ENCODE data around the gene NR5A2.
"Not testable (repeated sequence)": the region's sequence is repeated elsewhere in the genome, so short reads cannot be mapped to it uniquely, and the experiment has no call there.

NR5A2 gene

GRCh38 chr1:200165493-200166220, 138.1 kb downstream of the NR5A2 start:
- DNase-seq (ENCODE audit: low read depth): no peak

DNA sequence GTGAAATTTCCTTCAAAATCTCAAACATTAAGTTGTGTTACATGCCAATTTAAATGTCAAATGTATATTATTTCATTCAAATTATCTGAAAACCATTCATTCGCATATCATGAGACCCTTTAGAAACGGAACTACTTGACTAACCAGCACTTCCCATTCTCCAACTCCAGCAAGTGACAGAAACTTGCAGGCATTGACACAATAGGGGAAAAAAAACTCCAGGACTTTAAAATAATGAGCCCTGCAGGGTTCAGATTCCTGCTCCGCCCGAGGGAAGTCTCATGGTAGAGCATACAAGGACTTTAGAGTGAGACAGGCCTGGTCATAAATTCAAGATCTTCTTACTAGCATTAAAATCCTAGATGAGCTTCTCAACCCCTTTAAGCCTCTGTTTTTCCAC, 138.9 kb downstream of the NR5A2 start:
- DNase-seq (ENCODE audit: low read depth): no peak

DNA sequence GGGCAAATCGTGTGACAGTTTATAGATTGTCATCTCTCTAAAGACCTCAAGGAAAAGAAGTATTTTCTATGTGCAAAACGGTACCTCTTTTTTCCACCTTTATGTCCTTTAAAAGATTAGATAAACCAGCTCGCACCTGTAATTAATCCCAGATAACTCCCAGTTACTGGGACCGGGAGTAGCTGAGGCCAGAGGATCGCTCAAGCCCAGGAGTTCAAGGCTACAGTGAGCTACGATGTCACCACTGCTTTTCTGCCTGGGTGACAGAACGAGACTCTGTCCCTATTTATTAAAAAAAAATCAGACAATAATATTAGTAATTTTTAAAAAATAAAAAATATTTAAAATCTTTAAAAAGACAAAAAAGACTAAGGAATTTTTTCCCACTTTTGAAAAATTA, 141.4 kb downstream of the NR5A2 start:
- DNase-seq (ENCODE audit: low read depth): no peak

- DNase-seq (ENCODE audit: low read depth): peak; percentile 63
Measured at GRCh38 chr1:200172311-200172710, 144.8 kb downstream of the NR5A2 start.

DNA sequence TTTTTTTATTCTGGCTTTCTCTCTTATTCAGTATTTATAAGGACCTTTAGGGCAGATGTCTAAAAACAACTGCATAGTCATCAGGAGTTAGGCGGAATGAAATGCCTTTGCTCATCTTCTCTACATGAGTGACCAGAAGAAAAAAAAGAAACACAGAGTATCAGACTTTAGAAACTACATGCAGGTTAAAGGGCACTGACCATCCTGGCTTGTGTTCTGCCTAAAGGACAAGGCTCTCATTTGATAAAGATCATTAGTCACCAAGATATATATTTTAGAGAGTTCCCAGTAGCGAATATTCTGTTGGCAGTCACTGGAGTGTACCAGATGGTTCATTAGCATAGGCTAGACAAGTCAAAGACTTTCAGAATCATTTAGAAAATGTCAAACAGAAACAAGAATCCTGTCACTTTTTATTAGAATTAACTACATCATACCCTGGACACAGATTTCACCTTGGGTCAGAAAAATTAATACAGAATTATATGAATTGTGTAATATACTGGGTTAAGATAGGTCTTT, 145.6 kb downstream of the NR5A2 start:
- no peak for DNase-seq (ENCODE audit: low read depth)

DNA sequence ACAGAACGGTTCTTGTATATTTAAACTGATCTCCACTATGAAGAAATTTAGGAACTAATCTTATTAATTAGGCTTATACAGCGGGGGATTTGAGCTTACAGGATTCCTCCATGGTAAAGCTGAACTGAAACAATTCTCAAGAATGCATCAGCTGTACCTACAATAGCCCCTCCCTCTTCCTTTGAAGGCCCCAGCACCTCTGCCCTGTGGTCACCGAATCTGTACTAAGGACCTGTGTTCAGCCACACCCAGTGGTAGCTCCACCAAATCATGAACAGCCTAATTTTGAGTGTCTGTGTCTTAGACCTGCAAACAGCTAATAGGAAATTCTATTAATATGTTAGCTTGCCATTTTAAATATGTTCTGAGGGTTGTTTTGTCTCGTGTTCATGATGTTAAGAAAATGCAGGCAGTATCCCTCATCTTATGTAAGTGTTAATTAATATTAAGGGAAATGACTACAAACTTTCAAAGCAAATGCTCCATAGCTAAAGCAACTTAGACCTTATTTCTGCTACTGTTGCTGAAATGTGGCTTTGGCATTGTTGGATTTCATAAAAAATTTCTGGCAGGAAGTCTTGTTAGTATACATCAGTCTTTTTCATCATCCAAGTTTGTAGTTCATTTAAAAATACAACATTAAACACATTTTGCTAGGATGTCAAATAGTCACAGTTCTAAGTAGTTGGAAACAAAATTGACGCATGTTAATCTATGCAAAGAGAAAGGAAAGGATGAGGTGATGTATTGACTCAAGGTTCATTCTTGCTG, 147.2 kb downstream of the NR5A2 start:
- no peak for DNase-seq (ENCODE audit: low read depth)

- DNase-seq (ENCODE audit: low read depth): no peak
Measured at GRCh38 chr1:200176181-200176580, 148.7 kb downstream of the NR5A2 start.

DNA sequence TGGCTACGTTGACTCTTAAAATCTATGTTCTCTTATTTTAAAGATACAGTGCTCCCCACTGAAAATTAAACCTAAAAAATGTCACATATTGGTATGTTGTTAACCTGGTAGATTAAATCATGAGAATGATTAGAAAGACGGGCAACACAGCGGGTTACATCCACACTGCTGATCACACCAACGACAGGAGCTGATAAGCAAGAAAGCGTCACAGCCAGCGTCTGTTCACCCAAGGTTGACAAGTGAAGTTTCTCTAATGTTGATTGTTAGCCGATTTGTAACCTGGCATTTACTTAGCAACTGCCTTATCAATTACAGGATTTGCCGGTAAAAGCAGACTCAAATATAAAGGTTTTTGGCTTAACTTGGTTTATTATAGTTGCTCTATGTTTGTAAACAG, 149.3 kb downstream of the NR5A2 start:
- no peak for DNase-seq (ENCODE audit: low read depth)

GRCh38 chr1:200178340-200178739, 150.8 kb downstream of the NR5A2 start:
- no peak for DNase-seq (ENCODE audit: low read depth)

DNA sequence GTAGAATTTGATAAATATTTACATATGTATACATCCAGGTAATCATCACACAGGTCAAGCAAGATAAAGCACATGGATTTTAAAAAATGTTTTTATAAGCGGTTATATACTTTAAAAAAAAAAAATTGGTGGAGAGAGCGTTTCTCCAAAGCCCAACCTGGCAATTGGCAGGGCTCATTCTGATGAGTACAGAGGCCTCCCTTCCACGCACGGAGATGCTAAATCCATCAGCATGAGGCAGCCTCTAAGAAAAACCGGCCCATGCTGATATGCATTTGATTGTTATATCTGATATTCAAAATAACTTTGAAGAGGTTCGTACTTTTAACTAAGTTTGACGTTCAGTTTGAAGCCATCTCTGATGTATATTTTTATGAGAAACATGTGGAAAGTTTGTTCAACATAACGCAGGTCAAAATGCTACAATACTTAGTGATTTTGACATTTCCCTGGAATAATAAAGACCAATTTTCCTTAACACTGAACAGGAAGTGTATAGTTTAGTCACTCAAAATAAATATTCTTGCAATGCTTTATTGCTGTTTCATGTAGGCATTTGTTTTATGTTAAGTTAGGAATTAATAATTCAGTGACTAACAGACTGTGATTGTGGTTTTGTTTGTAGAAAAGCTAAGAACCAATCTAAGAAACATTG, 151.7 kb downstream of the NR5A2 start:
- no peak for DNase-seq (ENCODE audit: low read depth)

DNA sequence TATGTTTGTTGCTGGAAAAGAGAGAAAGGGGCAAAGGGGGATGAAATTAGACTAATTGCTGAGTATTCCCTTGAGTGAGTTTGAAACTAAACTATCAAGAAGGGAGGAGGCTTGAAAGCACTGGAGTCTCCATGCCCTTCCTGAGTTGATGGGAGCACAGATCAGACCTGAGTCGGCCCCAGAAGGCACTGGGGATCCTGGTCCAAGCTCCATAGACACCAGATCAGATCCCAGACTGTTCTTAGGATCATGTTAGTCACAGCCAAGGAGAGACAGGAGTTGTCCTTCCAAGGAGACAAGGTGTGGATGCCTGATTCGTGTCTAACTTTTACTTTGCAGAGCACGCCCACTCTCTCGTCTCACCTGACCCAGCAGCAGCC, 152.3 kb downstream of the NR5A2 start:
- DNase-seq (ENCODE audit: low read depth): no peak

DNA sequence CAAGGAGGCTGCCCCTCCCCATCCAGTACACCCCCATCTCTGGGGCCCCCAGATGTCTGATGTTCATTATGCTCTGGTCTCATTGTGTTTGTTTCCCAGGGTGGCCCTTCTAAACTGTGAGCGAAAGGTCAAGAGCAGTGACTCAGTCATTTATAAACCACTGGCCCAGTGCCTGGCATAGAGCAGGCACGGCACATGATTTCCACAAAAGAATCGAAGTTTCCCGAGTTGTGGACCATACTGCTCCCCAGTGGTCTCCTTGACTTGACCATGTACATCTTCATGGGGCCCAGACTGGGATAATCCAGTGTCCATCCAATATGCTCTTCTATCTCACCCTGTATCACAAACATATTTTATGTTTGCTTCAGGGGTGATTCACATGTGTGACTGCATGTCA, 153.3 kb downstream of the NR5A2 start:
- peak; percentile 56 for DNase-seq (ENCODE audit: low read depth)

- no peak for DNase-seq (ENCODE audit: low read depth)
Measured at GRCh38 chr1:200181861-200182260, 154.4 kb downstream of the NR5A2 start.

DNA sequence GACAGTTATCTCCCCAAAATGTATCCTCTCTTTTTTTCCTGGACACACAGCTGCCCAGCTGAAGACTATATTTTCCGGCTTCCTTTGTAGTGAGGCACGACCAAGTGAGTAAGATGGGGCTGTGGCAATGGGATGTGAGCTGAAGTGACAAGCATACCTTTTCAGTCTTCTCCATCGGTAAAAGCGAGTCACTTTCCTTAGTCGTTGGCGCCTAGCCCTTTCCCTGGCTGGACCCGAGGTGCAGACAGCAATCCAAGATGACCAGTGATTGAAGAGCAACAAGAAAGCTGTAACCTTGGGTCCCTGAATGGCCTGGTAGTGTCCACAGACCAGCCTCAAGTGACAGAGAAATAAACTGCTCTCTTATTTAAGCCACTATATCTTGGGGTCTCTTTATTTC, 155.2 kb downstream of the NR5A2 start:
- no peak for DNase-seq (ENCODE audit: low read depth)

DNA sequence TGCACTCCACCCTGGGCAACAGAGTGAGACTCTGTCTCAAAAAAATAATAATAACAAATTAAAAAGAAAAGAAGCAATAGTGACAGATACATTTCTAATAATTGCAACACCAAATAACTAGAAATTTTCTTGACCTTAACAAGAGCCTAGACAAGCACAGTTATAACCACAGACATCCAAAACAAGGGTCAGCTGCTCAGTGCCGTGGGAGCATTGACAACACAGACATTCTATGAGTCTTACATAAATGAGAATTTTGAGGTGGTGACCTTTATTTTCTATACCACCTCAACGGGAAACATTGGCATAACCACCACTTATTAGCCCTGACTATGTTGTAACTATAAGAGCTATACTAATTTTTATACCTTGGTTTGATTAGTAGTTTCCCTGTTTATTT, 156.1 kb downstream of the NR5A2 start:
- DNase-seq (ENCODE audit: low read depth): no peak

- no peak for DNase-seq (ENCODE audit: low read depth)
Measured at GRCh38 chr1:200184196-200184595, 156.7 kb downstream of the NR5A2 start.

DNA sequence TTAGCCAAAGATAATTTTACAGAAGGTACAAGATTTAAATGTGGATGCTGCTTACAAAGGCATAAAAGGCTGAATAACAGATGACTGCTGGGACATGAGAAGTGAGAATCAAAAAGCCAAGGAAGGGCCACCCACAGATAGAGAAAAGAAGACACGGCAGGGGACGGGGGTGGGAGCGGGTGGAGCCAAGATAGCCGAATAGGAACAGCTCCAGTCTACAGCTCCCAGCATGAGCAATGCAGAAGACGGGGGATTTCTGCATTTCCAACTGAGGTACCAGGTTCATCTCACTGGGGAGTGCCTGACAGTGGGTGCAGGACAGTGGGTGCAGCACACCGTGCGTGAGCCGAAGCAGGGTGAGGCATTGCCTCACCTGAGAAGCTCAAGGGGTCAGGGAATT, 157.7 kb downstream of the NR5A2 start:
- not testable (repeated sequence) for DNase-seq (ENCODE audit: low read depth)

- DNase-seq (ENCODE audit: low read depth): not testable (repeated sequence)
Measured at GRCh38 chr1:200187332-200187731, 159.8 kb downstream of the NR5A2 start.

DNA sequence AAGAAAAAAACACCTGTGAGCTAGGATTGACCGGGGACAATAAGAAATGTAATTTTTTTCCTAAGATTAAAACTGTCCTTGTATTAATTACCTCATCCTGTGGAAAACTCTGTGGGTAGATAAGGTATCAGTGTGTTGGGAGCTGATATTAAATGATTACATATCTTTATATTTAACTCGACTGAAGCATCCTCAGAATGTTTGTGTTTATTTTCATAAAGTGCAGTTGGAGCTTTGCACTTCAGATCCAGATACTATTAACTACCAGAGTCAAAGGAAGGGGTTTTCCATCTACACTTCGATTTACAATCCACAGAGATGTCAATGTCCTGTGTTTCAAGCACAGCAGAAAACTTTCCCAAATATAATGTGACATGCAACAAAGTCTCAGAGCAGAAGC, 164.5 kb downstream of the NR5A2 start:
- no peak for DNase-seq (ENCODE audit: low read depth)

DNA sequence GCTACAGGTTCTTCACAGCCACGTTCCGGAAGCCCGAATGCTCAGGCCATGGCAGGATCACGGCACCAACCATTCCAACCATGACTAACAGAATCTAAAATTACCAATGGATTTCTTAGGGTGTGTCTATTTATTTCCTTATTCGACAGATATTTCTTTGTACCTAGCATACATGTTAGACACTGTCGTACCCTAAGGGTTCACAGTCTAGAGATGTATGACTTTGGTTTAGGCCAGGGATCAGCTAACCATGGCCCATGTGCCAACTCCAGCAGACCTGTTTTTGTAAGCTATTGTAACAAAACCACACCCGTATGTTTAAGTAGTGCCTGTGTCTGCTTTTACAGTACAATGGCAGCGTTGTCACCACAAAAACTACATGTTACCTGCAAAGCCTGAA, 167.0 kb downstream of the NR5A2 start:
- no peak for DNase-seq (ENCODE audit: low read depth)

DNA sequence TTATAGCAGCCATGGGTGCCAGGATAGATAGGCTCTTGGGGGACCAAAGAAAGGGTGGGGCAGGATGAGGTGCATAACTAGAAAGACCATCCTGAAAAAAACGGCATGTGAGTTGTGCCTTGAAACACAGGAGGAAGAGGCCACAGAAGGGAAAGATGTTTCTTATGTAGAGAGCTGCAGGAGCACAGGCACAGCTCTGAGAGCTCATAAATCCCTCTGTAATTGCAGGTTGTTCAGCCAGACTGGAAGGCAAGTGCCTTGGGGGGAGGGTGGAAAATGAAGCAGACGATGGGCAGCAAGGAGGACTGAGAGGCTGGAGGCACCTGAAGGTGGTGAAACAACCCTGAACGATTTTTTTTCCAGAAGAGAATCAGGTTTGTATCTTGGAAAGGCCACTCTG, 170.7 kb downstream of the NR5A2 start:
- DNase-seq (ENCODE audit: low read depth): no peak

DNA sequence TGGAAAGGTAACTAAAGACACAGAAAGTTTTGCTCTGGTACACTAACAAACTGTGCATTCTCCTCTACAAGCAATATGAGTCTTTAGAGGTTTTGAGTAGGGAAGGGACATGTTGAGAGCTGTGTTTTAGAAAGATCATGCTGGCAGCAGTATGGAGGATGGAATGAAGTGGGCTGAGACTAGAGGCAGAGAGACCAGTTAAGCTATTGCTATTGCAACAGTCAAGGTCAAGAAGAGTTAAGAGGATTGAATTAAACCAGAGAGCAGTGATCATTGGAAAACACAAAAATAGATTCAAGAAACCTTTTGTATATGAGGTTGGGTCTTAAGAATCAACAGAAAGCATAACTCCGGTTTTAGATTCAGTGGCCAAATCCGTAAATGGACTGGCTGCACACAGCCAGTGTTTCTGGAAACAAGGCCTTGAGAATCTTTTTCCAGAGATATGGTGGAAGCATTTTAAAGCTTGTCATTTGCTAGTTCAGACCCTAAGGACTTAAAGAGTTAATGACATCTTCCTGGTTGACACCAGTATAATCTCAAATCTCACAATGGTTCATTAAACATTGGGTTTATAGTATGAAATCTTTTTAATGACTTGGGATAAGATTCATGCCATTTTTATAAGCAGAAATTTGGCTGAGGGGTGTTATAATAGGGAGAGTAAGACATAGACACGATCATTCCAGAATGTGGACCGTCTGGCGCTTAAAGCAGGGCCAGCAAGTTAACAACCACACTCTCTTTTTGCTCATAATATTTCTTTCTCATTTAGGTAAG, 177.9 kb downstream of the NR5A2 start:
- DNase-seq (ENCODE audit: low read depth): no peak

All from HS-5 (cell line).